HG03457 (cell line): ENCODE results near the gene ARHGAP10.

Experiments used
- ATAC-seq: cut with Tn5 transposase; IDR thresholded peaks from one replicate; pipeline ENCODE4 v1.9.1; 2021; ENCODE audit warnings: moderate number of reproducible peaks; ENCODE audit not compliant: unreplicated experiment

The ARHGAP10 gene

GRCh38 chr4:147823130-147823529 is 91.2 kb downstream of the ARHGAP10 start:
- no peak for ATAC-seq

DNA sequence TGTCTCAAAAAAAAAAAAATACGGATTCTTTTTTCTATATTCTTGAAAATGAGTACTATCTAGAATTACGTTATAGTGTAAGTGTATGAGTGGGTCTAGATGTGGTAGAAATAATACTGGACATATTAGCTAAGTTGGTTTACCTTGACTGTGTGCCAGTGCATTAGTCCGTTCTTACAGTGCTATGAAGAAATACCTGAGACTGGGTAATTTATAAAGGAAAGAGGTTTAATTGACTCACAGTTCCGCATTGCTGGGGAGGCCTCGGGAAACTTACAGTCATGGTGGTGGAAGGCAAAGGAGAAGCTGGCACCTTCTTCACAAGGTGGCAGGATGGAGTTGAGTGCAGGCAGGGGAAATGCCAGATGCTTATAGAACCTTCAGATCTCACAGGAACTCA is 92.4 kb downstream of the ARHGAP10 start:
- ATAC-seq: no peak

DNA sequence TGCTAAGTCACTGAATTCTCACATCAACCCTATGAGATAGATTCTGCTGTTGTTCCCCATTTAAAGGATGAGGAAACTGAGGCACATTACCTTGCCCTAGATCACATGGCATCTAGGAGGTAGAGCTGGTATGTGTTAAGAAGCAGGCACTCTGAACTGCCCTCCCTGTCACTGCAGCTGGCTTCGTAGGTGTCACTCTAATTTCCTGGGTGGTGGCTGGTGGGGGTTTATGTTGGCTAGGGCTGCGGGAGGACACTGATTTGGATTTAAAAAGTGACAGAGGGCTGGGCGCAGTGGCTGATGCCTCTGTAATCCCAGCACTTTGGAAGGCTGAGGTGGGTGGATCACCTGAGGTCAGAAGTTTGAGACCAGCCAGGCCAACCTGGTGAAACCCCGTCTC is 93.0 kb downstream of the ARHGAP10 start:
- ATAC-seq: no peak

DNA sequence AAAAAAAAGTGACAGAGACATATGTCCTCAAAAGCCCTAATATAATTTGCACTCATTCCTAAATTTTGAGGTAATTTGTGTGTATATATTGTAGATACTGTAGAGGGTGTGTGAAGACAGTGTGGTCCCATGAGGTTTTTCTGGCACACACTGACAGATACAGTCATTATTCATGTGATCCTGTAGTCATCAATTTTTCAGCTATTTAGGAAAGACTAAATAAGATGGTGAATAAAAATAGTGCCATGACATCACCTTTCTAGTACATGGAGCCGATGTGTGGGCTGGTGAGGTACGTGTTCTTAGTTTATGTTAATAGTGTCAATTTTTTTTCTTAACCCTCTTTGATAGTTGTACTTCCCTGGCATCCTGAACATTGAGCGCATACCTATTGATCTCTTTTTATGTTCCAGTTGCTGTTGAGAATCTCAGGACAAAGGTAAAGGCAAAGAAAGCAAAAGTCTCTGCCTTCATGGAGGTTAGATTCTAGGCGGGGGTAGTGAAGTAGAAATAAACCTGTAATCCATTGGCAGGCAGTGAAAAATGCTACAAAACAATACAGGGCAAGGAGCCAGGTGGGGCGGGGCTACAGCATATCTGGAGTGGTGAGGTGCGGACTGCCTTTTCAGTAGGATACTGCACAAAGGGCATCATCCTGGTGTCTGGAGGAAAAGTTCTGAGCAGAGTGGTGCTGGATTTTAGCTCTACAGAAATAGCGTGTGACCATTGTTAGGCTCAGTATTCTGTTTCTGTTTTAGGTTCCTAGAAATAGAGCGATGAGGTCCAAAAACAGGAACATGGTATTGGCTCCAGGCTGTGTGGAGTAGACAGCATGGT is 93.8 kb downstream of the ARHGAP10 start:
- ATAC-seq: no peak

DNA sequence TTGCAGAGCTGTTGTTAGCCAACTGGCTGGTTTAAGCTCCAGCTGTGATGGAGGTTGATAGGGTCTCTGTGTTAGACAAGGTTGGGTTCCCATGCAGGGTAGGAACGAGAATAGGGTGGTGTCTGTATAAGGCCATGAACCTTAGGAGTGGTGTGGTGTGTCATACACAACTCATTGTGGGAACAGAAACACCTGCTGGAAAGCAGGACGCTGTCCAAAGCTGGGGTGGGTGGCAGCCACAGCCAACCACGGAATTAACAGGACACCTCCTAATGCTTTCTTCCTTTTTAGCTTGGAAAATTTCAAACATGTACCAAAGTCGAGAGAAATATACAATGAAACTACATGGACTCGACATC is 94.4 kb downstream of the ARHGAP10 start:
- no peak for ATAC-seq

DNA sequence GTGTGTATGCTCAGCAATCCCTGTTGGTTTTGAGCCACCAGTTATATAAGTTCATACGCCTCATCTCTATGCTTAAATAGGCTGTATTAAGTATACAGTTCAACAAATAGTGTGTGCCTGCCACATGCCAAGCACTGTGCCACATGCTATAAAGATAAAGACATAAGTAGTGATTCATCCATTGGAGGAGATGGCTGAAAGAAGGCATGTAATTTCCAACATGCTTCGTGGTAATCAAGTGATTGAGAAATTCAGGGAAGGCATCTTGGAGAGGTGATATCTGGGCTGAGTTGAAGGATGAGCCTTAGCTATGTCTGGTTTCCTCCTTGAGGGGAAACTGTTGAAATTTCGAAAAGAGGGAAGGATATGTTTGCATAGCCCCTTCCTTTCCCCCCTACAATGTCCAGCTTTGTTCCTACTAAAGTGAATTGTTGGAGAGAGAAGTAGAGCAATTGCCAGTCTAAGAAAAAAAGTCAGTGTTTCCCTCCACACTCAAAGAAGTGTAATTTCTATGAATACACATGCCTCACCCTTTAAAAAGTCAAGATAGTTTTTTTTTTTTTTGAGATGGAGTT is 96.5 kb downstream of the ARHGAP10 start:
- no peak for ATAC-seq

- ATAC-seq: no peak
Measured at GRCh38 chr4:147829401-147830101, 97.7 kb downstream of the ARHGAP10 start.

- ATAC-seq: no peak
Measured at GRCh38 chr4:147830102-147830463, 98.2 kb downstream of the ARHGAP10 start.

DNA sequence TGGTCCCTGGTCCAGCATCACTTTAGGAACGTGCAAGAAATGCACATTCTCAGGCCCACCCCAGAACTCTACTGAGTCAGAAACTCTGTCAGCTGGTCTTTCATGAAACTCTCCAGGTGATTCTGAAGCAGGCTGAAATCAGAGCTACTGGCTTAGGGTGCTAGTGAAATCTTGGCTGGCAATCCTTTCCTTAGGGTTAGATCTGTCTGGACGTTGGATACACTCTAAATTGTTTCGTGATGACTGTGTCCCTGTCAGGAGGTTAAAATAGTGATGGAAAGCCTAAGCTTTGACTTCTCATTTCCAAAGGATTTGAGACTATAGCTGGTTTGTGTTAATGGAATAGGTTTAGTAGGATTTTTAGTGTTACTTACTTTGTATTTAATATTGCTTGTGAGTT is 99.1 kb downstream of the ARHGAP10 start:
- ATAC-seq: no peak

DNA sequence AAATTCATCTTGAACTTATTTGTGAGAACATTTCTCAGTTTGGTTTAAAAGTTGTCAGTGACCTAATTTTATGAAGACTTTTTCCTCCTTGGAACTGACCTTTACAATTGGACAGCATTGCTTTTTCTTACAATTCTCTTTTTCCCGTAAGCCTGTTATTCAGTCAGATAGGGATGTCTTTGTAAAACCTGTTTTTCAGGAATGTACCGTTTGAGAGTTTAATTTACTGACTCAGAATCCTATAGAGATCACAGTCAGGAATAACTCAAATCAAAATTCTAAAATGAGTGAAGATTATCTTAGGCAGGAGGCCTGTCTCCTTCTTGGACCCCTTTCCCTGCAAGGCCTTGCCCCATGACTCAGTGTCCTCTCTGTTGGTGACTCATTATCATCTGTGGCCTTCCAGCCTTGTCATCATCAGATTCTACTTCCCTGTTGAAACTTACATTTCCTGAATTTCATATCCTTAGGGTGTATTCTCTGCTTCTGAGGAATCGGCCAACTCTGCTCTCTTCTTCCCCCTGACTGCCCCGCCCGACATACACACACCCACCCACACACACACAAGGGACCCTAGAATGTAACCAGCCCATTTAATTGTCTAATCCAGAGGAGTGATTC is 99.8 kb downstream of the ARHGAP10 start:
- ATAC-seq: no peak

- ATAC-seq: no peak
Measured at GRCh38 chr4:147833254-147833653, 101.4 kb downstream of the ARHGAP10 start.

- no peak for ATAC-seq
Measured at GRCh38 chr4:147833741-147834140, 101.9 kb downstream of the ARHGAP10 start.

DNA sequence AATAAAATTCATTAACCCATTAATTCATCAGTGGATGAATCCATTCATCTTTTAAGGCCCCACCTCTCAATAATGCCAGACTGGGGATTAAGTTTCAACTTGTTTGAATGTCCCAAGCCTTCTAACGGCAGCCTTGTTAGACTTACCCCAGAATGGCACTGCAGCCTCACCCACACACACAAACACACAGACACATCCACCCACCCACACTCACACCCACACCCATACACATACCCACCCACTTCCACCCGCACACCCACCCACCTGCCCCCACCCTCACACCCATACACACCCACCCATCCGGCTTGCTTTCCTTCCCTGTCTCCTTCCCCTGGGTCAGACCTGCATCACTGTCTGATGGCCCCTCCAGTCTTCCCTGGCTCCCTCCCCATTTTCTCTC is 102.6 kb downstream of the ARHGAP10 start:
- no peak for ATAC-seq

DNA sequence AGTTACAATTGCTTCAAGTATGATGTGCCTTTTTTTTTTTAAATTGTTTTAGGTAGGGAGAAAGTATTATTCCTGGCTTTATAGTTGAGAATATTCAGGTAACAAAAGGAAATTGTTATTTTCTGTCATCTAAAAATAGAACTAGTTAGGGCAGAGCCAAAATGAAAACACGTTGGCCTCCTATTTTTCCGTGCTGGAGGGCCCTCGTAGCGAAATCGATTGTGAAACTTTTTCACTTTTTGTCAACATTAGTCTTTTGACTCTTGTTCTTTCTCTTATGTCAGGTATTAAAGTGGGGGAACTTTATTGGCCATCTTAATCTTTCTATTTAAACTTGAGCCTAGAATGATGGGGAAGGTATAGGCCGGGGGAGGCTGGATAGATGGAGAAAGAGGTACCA is 104.9 kb downstream of the ARHGAP10 start:
- ATAC-seq: no peak

DNA sequence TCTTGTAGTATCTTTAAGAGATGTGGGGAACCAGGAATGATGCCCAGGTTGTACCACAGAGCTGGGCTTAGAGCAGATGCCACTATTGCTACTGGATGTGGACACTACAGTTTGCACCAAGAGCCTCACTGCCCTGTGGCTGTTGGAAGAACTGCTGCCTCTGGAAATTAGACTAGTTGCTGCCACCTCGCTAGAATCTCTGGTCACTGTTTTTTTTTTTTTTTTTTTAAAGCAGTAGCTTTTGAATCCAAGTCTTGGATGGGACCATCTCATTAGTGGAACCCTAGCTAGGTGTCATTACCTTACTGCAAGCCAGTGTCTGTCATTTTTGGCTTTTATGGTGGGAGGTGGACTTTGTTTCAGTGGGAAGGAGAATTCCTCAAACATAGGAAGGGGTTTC is 105.5 kb downstream of the ARHGAP10 start:
- no peak for ATAC-seq

GRCh38 chr4:147837854-147838253 is 106.0 kb downstream of the ARHGAP10 start:
- ATAC-seq: no peak

- ATAC-seq: no peak
Measured at GRCh38 chr4:147839200-147839599, 107.3 kb downstream of the ARHGAP10 start.

- no peak for ATAC-seq
Measured at GRCh38 chr4:147839663-147840062, 107.8 kb downstream of the ARHGAP10 start.

DNA sequence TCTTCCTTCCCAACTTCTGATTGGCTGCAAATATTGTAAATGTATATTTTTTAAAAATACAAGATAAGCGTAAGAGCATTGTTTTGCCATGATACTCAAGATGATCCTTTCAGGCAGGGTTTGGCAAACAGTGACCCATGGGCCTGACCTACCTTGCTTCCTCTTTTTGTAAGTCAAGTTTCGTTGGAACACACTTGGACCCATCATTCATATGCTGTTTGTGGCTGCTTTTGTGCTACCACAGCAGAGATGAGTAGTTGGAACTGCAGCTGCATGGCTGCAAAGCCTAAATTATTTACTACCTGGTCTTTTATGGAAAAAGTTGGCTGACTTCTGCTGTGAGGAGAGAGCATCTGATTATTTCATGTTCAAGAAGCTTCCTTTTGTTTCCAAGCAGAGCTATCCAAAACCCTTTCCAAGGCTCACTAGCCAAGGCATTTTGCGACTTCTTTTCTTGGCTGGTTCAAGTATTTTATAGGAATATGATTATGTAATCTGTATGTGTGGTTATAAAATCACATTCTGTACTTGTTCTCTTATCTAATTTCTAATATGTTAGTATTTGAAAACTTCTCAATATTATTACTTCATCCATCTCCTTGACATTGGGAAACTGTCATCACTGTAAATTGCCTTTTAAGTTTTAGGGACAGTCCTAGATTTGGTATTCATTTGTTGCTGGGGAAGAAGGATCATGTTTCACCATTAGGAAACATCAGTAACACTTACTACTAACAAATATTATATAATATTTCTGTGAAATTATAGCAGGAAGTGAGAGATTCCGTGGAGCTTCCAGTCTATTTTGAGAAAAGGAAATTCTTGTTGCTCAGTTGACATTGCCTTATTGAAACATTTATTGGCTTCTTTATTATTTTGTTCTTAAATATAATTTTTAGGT is 109.2 kb downstream of the ARHGAP10 start:
- ATAC-seq: no peak

GRCh38 chr4:147842573-147842972 is 110.7 kb downstream of the ARHGAP10 start:
- no peak for ATAC-seq

DNA sequence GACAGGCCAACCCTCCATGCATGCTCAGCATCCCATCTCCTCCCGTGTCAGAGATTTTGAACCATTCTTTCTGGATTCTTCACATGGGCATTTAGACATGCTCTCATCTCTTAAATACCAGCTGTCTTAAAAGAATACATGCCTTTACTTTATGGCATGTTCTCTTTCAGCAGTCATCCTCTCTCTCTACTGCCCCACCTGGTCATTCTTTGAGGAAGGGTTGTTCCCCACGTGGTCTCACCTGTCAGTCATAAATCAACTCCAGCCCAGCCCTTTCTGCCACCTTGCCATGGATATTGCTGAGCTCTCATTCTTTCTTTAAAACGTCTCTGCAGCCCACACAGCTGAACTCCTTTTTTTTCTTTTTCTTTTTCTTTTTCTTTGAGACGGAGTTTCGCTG is 111.3 kb downstream of the ARHGAP10 start:
- ATAC-seq: no peak
